SU-DHL-6 (cell line): ENCODE measurements around the gene MPP1.

Experiments
- CTCF ChIP-seq: fragments of 200-600 bp; sonication (generic); IDR thresholded peaks from one replicate; pipeline ENCODE4 v1.5.1; 2017; ENCODE audit warnings: antibody characterized with exemption, mild to moderate bottlenecking, low read length, moderate library complexity; ENCODE audit not compliant: insufficient read depth, poor library complexity, severe bottlenecking
- EZH2phosphoT487 ChIP-seq: fragments of 200-600 bp; sonication (generic), shearing (Covaris generic); conservative IDR thresholded peaks from 2 replicates; pipeline ENCODE4 v1.6.1; 2018; ENCODE audit warnings: mild to moderate bottlenecking, antibody characterized with exemption, low read length, moderate library complexity, mixed read lengths

GRCh38 chrX:154733066-154733425 lies 72.2 kb downstream of the MPP1 start:
- TF ChIP-seq CTCF (no peak), EZH2phosphoT487 (no peak)
